Putamen (tissue), 1 donor: ENCODE results near the gene PACRG.

ENCODE experiments used
- DNase-seq: peaks from one replicate; pipeline ENCODE4 v3.0.0-alpha.2; 2016; ENCODE audit warnings: low spot score

Gene PACRG

GRCh38 chr6:163288066-163288465 lies 560.3 kb downstream of the PACRG start:
- DNase-seq = no peak

- DNase-seq = no peak
Observed at GRCh38 chr6:163288915-163289314, 561.1 kb downstream of the PACRG start.

- DNase-seq = no peak
Observed at GRCh38 chr6:163289447-163289846, 561.7 kb downstream of the PACRG start.

GRCh38 chr6:163290545-163291274 lies 562.9 kb downstream of the PACRG start:
- DNase-seq = no peak

DNA sequence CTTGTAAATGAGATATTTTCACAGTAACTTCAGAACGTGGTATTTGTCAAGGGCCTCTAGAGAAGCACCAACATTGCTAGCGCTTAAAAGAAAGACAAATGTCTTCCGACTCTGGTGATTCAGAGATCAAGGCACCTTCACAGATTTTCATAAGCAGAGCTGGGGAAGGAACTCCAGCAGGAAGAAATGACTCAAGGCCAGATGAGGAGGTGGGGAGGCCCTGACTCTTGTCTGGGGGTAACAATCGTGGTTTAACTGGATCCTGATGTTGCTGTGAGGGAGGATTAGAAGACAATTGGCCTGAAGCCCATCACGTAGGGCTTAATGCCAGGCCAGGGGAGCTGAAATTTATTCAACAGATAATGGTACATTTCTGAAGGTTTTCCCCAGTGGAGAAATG lies 563.8 kb downstream of the PACRG start:
- no peak for DNase-seq

GRCh38 chr6:163293286-163293685 lies 565.5 kb downstream of the PACRG start:
- no peak for DNase-seq

DNA sequence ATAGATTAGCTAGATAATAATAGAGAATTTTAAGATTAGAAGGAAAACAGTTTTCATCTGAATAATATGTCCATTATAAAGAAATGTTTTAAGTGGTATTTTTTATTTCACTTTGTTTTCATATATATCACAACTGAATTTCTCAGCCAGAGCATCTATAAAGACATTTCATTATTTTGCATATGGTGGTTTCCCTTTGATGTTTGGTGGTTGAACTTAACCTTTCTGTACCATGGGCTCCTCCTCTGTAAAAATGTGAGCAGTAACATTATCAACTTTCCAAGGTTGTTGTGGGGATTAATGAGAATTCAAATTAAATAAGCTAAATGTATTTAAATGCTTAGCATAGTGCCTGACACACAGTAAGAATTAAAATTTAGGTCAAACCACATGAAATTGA lies 567.0 kb downstream of the PACRG start:
- DNase-seq = no peak

- no peak for DNase-seq
Observed at GRCh38 chr6:163296835-163297519, 569.2 kb downstream of the PACRG start.

DNA sequence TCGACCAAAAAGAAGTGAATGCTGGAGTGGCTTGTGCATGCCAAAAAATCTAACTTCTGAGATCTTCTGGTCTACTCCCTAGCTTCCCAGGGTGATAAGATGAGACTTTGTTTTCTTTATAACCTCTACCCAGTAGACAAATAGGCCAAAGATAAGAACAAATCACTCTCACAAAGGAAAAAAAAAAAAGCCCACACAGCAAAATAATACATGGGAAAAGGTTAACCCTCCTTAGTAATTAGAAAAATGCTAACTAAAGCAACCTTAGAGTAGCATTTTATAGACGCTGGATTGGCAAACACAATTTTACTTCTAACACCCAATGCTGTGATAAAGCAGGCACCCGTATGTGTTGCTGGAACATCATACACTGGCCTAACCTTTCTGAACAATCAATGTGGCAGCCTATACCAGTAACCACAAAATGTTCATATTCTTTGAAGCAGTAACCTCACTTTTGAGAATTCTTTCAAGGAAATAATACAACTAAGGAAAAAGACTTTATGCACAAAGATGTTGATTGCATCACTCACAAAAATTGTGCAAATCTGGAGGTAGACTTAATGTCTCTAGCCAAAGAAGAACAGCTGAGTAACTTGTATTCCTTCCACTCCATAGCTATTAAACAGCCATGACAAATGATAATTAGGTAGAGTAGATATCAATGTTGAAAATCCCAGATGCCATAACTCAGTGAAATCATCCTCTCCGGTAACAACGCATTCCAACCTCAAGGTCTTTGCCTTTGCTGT lies 570.5 kb downstream of the PACRG start:
- DNase-seq = no peak

DNA sequence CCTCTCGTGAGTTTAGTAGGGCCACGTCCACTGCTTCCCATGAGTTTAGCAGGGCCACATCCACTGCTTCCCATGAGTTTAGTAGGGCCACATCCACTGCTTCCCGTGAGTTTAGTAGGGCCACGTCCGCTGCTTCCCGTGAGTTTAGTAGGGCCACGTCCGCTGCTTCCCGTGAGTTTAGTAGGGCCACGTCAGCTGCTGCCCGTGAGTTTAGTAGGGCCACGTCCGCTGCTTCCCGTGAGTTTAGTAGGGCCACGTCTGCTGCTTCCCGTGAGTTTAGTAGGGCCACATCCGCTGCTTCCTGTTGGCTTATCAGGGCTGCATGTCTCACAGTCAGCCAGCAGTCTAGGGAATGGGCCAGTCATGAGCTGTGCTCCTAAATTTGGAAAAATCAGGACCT lies 573.1 kb downstream of the PACRG start:
- DNase-seq = no peak

GRCh38 chr6:163301726-163302635 lies 574.2 kb downstream of the PACRG start:
- no peak for DNase-seq

DNA sequence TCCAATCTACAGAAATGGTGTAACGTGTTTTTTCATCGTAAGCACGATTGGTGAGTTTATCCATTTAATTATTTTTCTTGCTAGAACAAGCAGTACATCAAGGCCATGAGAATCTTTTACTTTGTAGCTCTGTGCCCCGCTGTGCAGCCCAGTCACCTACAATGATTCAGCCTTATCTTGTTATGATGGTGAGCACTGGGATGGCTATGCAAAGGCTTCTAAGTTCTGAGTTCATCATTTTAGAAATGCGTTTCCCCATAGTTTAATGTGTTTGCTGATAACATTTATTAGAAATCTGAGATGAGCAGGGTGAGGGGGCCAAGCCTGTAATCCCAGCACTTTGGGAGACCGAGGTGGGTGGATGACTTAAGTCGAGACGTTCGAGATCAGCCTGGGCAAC lies 575.0 kb downstream of the PACRG start:
- no peak for DNase-seq

GRCh38 chr6:163306000-163306399 lies 578.2 kb downstream of the PACRG start:
- DNase-seq = no peak

DNA sequence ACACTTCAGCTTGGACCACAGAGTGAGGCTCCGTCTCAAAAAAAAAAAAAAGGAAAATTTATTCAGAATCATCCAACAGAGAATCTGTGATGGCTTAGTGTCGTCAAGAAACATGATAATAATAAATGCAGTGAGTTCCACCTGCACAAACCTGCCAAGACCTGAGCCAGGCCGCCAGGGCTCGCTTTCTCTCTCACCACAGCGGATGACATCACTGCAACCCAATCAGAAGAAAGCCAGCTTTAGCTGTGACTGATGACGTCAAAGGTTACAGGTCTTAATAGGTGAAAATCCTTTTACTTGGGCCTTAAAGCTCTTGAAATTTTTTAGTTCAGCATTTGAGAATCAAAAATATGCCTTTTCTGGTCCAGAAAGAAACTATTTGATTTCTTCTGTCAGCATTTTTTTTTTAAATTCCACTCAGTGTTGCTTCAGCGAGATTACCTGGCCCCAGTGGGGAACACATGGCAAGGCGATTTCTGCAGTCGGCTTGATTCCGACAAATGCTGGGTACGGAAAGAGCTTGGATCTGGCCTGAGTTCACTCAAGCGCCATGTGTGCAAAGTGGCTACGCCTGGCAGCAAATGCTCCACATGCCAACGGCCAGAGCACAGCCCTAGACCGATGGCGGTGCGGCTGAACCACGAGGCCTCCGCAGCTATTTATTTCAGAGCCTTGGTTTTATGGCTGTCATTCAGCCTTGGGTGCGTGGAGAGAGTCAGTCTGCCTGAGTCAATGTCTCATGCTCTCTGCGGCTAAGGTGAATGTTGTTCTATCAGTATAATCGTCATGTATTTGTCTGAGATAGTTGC lies 581.1 kb downstream of the PACRG start:
- DNase-seq = no peak

DNA sequence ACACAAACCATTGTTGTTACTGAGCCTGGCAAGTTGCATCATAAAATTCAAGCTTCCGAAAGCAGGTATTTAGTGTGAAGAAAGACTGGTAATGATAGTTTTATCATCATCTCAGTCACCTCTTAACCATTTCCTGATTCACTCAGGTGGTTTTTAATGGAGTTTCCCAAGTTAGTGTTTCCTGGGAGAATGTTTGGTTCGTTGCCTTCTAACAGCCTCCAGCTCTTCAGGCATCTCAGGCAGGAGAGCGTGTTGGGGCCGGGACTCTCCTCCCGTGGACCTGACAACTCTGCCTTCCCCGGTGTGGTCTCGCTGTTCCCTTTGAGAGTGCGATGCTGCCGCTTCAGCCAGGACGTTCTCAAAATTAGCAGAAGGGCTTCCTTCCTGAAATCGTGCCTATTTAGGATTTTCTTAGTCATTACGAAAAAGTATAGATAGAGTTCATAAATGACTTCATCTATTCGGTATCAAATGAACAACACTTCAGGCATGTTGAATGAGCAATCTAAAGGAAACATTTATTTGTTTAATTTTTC lies 581.8 kb downstream of the PACRG start:
- no peak for DNase-seq

DNA sequence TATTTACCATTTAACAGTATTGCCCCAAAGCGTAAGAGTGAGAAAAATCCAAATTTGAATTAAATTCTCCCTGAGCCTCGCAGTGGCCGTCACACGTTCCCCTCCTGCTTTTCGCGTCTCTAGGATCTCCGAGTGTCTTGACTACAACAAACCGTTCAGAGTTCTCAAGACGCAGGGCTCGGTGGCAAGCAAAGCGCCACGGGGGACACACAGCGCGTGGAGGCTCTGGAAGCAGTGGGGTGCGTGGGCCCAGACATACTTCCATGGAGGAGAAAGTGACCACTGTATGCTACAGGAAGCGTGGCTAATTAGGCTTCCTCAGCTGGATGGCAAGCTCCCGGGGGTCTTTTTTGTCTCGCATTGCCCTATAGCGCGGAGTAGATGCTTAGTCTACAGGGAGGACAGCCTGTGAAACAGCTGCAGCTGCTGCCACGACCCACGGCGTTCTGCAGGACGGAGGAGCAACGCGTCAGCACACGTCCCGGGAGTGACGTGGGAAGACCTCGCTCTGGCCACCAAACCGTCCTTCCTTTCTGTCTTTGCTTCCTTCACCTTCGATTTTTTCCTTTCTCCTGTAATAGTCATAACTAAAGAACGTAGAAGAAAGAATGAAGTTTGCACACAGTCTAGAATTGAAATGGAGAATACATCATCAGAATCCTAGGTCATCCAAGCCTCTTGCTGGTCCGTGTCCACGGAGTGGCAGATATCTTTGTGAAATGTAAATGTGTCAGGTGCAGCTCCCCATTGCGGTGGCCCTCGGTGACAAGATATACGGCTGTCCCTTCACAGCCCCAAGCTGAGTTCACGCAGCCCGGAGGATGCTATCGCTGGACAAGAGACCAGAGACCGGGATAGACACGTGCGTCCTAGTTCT lies 582.6 kb downstream of the PACRG start:
- DNase-seq = no peak

- no peak for DNase-seq
Observed at GRCh38 chr6:163310973-163311383, 583.2 kb downstream of the PACRG start.

DNA sequence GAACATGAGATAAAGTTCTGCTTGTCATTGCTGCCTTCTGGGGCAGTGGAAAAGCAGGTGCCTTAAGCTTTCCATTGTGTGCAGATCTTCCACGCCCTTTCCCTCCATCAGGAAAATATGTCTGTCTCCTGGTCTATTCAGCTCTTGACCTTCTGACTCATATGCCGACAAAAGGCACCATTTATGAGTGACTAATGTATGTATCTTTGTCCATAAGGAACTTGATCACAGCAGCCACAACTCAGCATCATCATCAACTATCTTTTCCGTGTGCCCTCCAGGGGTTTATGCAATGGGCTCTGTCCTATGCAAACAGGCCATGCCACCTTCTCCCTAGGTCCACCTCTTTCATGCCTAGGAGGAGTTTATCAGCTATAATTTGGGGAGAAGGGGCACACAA lies 584.1 kb downstream of the PACRG start:
- DNase-seq = no peak

- no peak for DNase-seq
Observed at GRCh38 chr6:163313566-163313965, 585.8 kb downstream of the PACRG start.

DNA sequence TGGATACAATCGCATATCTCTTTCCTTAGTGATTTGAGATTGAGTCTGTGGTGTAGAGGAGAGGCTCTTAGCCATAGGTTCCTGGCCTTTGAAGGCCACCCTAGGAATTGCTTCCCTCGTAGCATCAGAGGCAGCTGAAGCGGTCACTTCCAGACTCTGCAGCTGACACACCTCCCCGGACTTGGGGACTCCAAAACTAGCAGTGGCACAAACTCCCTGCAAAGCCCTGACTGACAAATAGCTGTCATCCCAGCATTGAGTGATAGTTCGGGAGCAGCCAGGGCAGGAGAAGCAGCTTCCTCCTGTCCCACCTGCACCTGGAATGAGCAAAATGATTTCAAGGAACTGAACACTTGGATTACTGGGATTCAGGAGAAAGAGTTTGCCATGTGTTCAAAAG lies 586.2 kb downstream of the PACRG start:
- no peak for DNase-seq
